ENCODE measurements around the gene LRRC47. TPM values are rescaled to one million over a fixed set of nuclear protein-coding genes. Genes with fewer than 3 reads are reported as not detected.

The LRRC47 gene
- total and polyA plus RNA-seq, 2 of the 13 experiments (the other 11 are each of a cell fraction or from before 2014, with no cell fraction given): 18.3 to 52.5 TPM

DNA sequence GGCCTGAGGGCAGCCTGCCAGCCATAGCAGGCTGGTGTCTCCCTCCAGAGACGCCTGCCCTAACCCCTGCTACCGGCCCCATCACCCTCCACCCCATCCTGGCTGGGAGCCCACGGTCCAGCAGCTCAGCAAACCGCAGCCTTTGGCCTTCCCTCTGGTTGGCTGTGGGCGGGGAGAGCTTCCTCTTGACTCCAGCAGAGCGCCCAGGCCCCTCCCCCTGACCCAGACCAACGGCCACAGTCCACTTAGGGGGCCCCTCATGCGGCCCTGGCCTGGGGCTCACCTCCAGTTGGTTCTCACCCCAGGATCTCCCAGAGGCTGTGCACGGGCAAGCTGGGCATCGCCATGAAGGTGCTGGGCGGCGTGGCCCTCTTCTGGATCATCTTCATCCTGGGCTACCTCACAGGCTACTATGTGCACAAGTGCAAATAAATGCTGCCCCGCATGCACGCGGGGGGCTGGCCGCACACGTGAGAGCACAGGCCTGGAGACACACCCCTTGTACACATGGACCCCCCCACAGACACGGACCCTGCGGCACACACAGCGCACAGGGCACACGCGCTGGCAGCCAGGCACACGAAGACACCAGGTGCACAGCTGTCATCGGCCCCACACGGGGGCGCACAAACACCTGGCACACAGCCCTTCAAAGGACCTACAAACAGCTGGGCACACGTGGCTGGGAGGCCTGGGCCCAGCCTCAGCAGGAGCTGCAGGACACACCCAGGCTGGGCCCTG lies 20.6 kb downstream of the LRRC47 start (continued):
- TF ChIP-seq, protein P1, sequence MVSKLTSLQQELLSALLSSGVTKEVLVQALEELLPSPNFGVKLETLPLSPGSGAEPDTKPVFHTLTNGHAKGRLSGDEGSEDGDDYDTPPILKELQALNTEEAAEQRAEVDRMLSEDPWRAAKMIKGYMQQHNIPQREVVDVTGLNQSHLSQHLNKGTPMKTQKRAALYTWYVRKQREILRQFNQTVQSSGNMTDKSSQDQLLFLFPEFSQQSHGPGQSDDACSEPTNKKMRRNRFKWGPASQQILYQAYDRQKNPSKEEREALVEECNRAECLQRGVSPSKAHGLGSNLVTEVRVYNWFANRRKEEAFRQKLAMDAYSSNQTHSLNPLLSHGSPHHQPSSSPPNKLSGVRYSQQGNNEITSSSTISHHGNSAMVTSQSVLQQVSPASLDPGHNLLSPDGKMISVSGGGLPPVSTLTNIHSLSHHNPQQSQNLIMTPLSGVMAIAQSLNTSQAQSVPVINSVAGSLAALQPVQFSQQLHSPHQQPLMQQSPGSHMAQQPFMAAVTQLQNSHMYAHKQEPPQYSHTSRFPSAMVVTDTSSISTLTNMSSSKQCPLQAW (CRISPR knock-in tag; IDR thresholded peaks at IDR 0.05): peak; percentile 85
- 0 out of 2 replicates have a peak, but pooled peaks have one; percentile 30 for TF ChIP-seq CREB1 (IDR thresholded peaks at IDR 0.05)
- TF ChIP-seq CREB1 (CRISPR knock-in tag; IDR thresholded peaks at IDR 0.05): no peak
- TF ChIP-seq HNRNPUL1 (IDR thresholded peaks at IDR 0.05; ENCODE audit: low read depth, low read length): 0 out of 2 replicates have a peak, but pooled peaks have one; percentile 32
- TF ChIP-seq, protein P2, sequence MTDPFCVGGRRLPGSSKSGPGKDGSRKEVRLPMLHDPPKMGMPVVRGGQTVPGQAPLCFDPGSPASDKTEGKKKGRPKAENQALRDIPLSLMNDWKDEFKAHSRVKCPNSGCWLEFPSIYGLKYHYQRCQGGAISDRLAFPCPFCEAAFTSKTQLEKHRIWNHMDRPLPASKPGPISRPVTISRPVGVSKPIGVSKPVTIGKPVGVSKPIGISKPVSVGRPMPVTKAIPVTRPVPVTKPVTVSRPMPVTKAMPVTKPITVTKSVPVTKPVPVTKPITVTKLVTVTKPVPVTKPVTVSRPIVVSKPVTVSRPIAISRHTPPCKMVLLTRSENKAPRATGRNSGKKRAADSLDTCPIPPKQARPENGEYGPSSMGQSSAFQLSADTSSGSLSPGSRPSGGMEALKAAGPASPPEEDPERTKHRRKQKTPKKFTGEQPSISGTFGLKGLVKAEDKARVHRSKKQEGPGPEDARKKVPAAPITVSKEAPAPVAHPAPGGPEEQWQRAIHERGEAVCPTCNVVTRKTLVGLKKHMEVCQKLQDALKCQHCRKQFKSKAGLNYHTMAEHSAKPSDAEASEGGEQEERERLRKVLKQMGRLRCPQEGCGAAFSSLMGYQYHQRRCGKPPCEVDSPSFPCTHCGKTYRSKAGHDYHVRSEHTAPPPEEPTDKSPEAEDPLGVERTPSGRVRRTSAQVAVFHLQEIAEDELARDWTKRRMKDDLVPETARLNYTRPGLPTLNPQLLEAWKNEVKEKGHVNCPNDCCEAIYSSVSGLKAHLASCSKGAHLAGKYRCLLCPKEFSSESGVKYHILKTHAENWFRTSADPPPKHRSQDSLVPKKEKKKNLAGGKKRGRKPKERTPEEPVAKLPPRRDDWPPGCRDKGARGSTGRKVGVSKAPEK (CRISPR knock-in tag; IDR thresholded peaks at IDR 0.05; ENCODE audit: borderline replicate concordance): no peak
- no peak for TF ChIP-seq ZNF136 (CRISPR knock-in tag; IDR thresholded peaks at IDR 0.05; ENCODE audit: low read depth)
- peak; percentile 10 for TF ChIP-seq IRF2 (CRISPR knock-in tag; IDR thresholded peaks at IDR 0.05)
- TF ChIP-seq, protein P3, sequence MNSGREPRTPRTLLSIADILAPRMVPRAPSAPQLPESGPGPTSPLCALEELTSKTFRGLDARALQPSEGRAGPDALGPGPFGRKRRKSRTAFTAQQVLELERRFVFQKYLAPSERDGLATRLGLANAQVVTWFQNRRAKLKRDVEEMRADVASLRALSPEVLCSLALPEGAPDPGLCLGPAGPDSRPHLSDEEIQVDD (CRISPR knock-in tag; IDR thresholded peaks at IDR 0.05; ENCODE audit: borderline replicate concordance): peak; percentile 81; the same call in 1 of the 2 replicates
- TF ChIP-seq KAT7 (CRISPR knock-in tag; IDR thresholded peaks at IDR 0.05; ENCODE audit: borderline replicate concordance): 0 out of 2 replicates have a peak, but pooled peaks have one; percentile 17
- TF ChIP-seq, protein P4, sequence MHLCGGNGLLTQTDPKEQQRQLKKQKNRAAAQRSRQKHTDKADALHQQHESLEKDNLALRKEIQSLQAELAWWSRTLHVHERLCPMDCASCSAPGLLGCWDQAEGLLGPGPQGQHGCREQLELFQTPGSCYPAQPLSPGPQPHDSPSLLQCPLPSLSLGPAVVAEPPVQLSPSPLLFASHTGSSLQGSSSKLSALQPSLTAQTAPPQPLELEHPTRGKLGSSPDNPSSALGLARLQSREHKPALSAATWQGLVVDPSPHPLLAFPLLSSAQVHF (CRISPR knock-in tag; IDR thresholded peaks at IDR 0.05): 0 out of 2 replicates have a peak, but pooled peaks have one; percentile 42
- TF ChIP-seq, protein P5, sequence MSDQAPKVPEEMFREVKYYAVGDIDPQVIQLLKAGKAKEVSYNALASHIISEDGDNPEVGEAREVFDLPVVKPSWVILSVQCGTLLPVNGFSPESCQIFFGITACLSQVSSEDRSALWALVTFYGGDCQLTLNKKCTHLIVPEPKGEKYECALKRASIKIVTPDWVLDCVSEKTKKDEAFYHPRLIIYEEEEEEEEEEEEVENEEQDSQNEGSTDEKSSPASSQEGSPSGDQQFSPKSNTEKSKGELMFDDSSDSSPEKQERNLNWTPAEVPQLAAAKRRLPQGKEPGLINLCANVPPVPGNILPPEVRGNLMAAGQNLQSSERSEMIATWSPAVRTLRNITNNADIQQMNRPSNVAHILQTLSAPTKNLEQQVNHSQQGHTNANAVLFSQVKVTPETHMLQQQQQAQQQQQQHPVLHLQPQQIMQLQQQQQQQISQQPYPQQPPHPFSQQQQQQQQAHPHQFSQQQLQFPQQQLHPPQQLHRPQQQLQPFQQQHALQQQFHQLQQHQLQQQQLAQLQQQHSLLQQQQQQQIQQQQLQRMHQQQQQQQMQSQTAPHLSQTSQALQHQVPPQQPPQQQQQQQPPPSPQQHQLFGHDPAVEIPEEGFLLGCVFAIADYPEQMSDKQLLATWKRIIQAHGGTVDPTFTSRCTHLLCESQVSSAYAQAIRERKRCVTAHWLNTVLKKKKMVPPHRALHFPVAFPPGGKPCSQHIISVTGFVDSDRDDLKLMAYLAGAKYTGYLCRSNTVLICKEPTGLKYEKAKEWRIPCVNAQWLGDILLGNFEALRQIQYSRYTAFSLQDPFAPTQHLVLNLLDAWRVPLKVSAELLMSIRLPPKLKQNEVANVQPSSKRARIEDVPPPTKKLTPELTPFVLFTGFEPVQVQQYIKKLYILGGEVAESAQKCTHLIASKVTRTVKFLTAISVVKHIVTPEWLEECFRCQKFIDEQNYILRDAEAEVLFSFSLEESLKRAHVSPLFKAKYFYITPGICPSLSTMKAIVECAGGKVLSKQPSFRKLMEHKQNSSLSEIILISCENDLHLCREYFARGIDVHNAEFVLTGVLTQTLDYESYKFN (CRISPR knock-in tag; conservative IDR thresholded peaks at IDR 0.05): peak; percentile 97
- TF ChIP-seq KDM3A (CRISPR knock-in tag; IDR thresholded peaks at IDR 0.05; ENCODE audit: low read depth): peak; percentile 93
- TF ChIP-seq NFKB2 (CRISPR knock-in tag; IDR thresholded peaks at IDR 0.05; ENCODE audit: borderline replicate concordance): peak; percentile 73; the same call in 1 of the 2 replicates
- TF ChIP-seq SP140L (CRISPR knock-in tag; IDR thresholded peaks at IDR 0.05; ENCODE audit: borderline replicate concordance): no peak
- TF ChIP-seq PTBP1 (IDR thresholded peaks at IDR 0.05; ENCODE audit: low read depth, low read length, poor library complexity, severe bottlenecking): no peak
- TF ChIP-seq ZNF543 (CRISPR knock-in tag; IDR thresholded peaks at IDR 0.05): peak; percentile 97
- no peak for TF ChIP-seq ZKSCAN1 (IDR thresholded peaks at IDR 0.05; ENCODE audit: low read length)
- TF ChIP-seq, protein P6, sequence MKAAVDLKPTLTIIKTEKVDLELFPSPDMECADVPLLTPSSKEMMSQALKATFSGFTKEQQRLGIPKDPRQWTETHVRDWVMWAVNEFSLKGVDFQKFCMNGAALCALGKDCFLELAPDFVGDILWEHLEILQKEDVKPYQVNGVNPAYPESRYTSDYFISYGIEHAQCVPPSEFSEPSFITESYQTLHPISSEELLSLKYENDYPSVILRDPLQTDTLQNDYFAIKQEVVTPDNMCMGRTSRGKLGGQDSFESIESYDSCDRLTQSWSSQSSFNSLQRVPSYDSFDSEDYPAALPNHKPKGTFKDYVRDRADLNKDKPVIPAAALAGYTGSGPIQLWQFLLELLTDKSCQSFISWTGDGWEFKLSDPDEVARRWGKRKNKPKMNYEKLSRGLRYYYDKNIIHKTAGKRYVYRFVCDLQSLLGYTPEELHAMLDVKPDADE (CRISPR knock-in tag; IDR thresholded peaks at IDR 0.05): no peak
